DOHH2 (cell line): Measurements from ENCODE around the gene GGT6.

ENCODE experiments used
- EZH2phosphoT487 ChIP-seq: fragments of 200-600 bp; sonication (generic); IDR thresholded peaks from 2 replicates; pipeline ENCODE4 v1.6.1; 2017; ENCODE audit warnings: borderline replicate concordance, mild to moderate bottlenecking, antibody characterized with exemption, low read length, moderate library complexity, mixed read lengths
- TF ChIP-seq, protein P1 (sequence below): fragments of 200-600 bp; sonication (generic); IDR thresholded peaks from one replicate; pipeline ENCODE4 v1.5.1; 2014; ENCODE audit warnings: antibody characterized with exemption, mild to moderate bottlenecking, low read depth, low read length; ENCODE audit not compliant: poor library complexity, severe bottlenecking

DNA sequence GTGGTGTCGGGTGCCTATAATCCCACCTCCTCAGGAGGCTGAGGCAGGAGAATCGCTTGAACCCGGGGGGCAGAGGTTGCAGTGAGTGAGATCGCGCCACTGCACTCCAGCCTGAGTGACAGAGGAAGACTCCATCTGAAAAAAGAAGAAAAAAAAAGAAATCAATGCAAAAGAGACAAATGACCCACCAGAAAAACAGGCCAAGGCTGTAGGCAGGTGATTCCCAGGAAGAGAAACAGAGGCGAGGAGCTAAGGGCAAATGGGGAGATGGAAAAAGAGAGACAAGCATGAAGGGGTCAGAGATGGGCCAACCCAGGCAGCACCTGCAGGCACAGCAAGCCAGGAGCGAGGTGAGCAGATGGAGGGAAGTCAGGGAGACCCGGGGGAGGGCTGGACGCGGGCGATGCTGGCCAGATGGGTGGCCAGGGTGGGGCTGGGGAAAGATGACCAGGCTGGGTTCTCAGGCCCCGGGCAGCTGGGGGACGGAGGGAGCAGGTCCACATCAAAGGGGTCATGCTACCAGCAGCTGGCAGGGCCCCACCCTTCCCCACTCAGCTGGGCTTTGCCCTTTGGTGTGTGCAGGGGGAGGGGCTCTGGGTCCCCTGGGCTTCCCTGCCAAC, 30.7 kb downstream of the GGT6 start:
- TF ChIP-seq, protein P1, sequence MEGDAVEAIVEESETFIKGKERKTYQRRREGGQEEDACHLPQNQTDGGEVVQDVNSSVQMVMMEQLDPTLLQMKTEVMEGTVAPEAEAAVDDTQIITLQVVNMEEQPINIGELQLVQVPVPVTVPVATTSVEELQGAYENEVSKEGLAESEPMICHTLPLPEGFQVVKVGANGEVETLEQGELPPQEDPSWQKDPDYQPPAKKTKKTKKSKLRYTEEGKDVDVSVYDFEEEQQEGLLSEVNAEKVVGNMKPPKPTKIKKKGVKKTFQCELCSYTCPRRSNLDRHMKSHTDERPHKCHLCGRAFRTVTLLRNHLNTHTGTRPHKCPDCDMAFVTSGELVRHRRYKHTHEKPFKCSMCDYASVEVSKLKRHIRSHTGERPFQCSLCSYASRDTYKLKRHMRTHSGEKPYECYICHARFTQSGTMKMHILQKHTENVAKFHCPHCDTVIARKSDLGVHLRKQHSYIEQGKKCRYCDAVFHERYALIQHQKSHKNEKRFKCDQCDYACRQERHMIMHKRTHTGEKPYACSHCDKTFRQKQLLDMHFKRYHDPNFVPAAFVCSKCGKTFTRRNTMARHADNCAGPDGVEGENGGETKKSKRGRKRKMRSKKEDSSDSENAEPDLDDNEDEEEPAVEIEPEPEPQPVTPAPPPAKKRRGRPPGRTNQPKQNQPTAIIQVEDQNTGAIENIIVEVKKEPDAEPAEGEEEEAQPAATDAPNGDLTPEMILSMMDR: no peak
- no peak for TF ChIP-seq EZH2phosphoT487
